ENCODE results near the gene CCDC74A.

GRCh38 chr2:131557558-131558321 lies 30.1 kb downstream of the CCDC74A start:
- TF ChIP-seq CTCF (IDR thresholded peaks at IDR 0.05; ENCODE audit: low read depth, low read length, poor library complexity, severe bottlenecking) (no peak), EZH2phosphoT487 (IDR thresholded peaks at IDR 0.05; ENCODE audit: borderline replicate concordance, low read length) (no peak)

All from DOHH2 (cell line).